Mesothelial cell of epicardium (in vitro differentiated cells): ENCODE data around the gene ANXA11. TPM values are rescaled to one million over a fixed set of nuclear protein-coding genes. Genes with fewer than 3 reads are reported as not detected.
"Not testable (repeated sequence)": the region's sequence is repeated elsewhere in the genome, so short reads cannot be mapped to it uniquely, and the experiment has no call there.

Experiments used
- DNase-seq, 2 experiments: peaks; one replicate each; pipeline ENCODE4 v3.0.0; 2021; ENCODE audit warnings: low spot score in 2 of 2; ENCODE audit not compliant: unreplicated experiment in 2 of 2
- H3K27ac Mint-ChIP-seq: 2 replicates; pipeline ENCODE4 v1.8.0; 2021; ENCODE audit warnings: mixed read lengths
- H3K27me3 Mint-ChIP-seq: 2 replicates; pipeline ENCODE4 v1.8.0; 2021; ENCODE audit warnings: low read depth, mixed read lengths
- H3K36me3 Mint-ChIP-seq: 2 replicates; pipeline ENCODE4 v1.8.0; 2021; ENCODE audit warnings: mixed read lengths
- H3K4me1 Mint-ChIP-seq: 2 replicates; pipeline ENCODE4 v1.8.0; 2021; ENCODE audit warnings: mixed read lengths
- H3K4me3 Mint-ChIP-seq: 2 replicates; pipeline ENCODE4 v1.8.0; 2021; ENCODE audit warnings: mild to moderate bottlenecking, moderate library complexity, mixed read lengths
- H3K9me3 Mint-ChIP-seq: 2 replicates; pipeline ENCODE4 v1.8.0; 2021; ENCODE audit warnings: mixed read lengths
- total RNA-seq: library from RNA; stranded (reverse); gene quantifications from 3 replicates; pipeline ENCODE4 v1.2.1, GENCODE V29; 2021
- TF ChIP-seq, protein P1 (sequence below): fragments of 200-600 bp; sonication (generic); IDR thresholded peaks from one replicate; pipeline ENCODE4 v1.5.0; 2021; ENCODE audit warnings: antibody characterized with exemption; ENCODE audit not compliant: unreplicated experiment

ANXA11 gene
- 215 to 238 TPM (median 226 TPM) in 3 replicates for total RNA-seq

- H3K4me1 Mint-ChIP-seq = peaks cover 78% of the 10 kb centered on the region
Measured at GRCh38 chr10:80205477-80206276, at the start of gene ANXA11. ANXA11 (minus strand) TSS chr10:80205537; CDS start chr10:80172861, 32,676 bp downstream.

DNA sequence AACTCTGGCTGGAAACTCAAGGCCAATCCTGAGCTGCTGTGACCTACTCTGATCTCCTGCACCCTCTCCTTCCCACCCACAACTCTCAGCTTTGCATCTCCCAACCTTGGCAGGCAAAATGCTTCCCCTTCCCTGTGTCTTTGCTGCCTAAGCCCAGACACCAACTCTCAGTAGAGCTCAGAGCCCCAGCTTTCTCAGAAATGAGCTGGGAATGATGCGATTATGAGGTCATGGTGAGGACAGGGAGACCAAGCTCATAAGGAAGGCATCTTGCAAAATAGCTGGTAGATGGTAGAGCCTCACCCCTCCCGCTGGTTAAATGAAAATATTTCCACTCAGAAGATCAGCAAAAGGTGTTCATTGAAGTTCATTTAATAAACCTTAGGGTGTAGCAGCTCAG lies 49.4 kb upstream of the ANXA11 start:
- not testable (repeated sequence) for H3K36me3 Mint-ChIP-seq, H3K4me1 Mint-ChIP-seq, H3K4me3 Mint-ChIP-seq, H3K9me3 Mint-ChIP-seq, DNase-seq, H3K27ac Mint-ChIP-seq
- H3K27me3 Mint-ChIP-seq = peaks cover 14% of the 10 kb centered on the region

More at GRCh38 chr10:80205477-80206276, at the start of gene ANXA11:
- peak; percentile 67 to 81 for DNase-seq
- H3K27ac Mint-ChIP-seq = peak within 1 kb of the TSS; percentile 100
- peak within 1 kb of the TSS; percentile 93 for H3K4me3 Mint-ChIP-seq
- TF ChIP-seq, protein P1, sequence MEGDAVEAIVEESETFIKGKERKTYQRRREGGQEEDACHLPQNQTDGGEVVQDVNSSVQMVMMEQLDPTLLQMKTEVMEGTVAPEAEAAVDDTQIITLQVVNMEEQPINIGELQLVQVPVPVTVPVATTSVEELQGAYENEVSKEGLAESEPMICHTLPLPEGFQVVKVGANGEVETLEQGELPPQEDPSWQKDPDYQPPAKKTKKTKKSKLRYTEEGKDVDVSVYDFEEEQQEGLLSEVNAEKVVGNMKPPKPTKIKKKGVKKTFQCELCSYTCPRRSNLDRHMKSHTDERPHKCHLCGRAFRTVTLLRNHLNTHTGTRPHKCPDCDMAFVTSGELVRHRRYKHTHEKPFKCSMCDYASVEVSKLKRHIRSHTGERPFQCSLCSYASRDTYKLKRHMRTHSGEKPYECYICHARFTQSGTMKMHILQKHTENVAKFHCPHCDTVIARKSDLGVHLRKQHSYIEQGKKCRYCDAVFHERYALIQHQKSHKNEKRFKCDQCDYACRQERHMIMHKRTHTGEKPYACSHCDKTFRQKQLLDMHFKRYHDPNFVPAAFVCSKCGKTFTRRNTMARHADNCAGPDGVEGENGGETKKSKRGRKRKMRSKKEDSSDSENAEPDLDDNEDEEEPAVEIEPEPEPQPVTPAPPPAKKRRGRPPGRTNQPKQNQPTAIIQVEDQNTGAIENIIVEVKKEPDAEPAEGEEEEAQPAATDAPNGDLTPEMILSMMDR = no peak
- H3K27me3 Mint-ChIP-seq = no peaks in the 10 kb centered on the region
- no peaks in the 10 kb centered on the region for H3K36me3 Mint-ChIP-seq
- no peaks in the 10 kb centered on the region for H3K9me3 Mint-ChIP-seq

- H3K36me3 Mint-ChIP-seq, H3K4me3 Mint-ChIP-seq, DNase-seq, H3K4me1 Mint-ChIP-seq, H3K9me3 Mint-ChIP-seq, H3K27ac Mint-ChIP-seq: not testable (repeated sequence)
- H3K27me3 Mint-ChIP-seq = peaks cover 14% of the 10 kb centered on the region
Measured at GRCh38 chr10:80253963-80254271, 48.6 kb upstream of the ANXA11 start.

GRCh38 chr10:80253266-80253962 lies 48.1 kb upstream of the ANXA11 start:
- Mint-ChIP-seq H3K9me3 (no peaks in the 10 kb centered on the region), H3K4me3 (no peak overlapping the region), H3K27me3 (peaks cover 14% of the 10 kb centered on the region), H3K4me1 (no peaks in the 10 kb centered on the region), H3K36me3 (no peaks in the 10 kb centered on the region), H3K27ac (no peak overlapping the region)
- no peak for DNase-seq
- TF ChIP-seq, protein P1 = no peak

GRCh38 chr10:80252296-80252887 lies 47.1 kb upstream of the ANXA11 start:
- Mint-ChIP-seq H3K27me3 (peaks cover 16% of the 10 kb centered on the region), H3K9me3 (no peaks in the 10 kb centered on the region), H3K27ac (no peak overlapping the region), H3K4me3 (no peak overlapping the region), H3K4me1 (no peaks in the 10 kb centered on the region), H3K36me3 (no peaks in the 10 kb centered on the region)
- TF ChIP-seq, protein P1 = no peak
- DNase-seq = no peak

- H3K27ac Mint-ChIP-seq, H3K36me3 Mint-ChIP-seq, H3K9me3 Mint-ChIP-seq, DNase-seq, H3K4me3 Mint-ChIP-seq, H3K4me1 Mint-ChIP-seq: not testable (repeated sequence)
- H3K27me3 Mint-ChIP-seq = peaks cover 16% of the 10 kb centered on the region
Measured at GRCh38 chr10:80251703-80252280, 46.5 kb upstream of the ANXA11 start.

- H3K4me3 Mint-ChIP-seq, H3K9me3 Mint-ChIP-seq, H3K27ac Mint-ChIP-seq, H3K36me3 Mint-ChIP-seq, DNase-seq, H3K27me3 Mint-ChIP-seq, H3K4me1 Mint-ChIP-seq: not testable (repeated sequence)
Measured at GRCh38 chr10:80250399-80250798, 45.1 kb upstream of the ANXA11 start.

DNA sequence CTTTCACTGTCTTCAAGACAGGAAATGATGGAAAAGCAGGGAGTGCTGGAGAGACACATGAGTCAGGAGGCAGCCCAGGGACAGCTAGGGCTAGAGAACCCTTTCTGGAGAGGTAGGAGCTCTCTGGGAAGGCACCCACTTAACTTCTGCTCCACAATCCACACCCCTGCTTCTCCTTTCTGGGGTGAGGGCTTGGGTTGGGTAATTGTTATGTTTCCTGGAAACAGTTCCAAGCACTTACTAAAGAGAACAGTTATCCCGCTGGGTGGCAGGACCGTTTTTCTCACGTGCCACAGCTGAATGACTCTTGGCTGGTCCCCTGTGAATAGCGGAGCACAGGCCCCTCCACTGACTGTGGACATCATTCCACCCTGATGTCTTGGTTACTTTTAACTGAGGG lies 44.6 kb upstream of the ANXA11 start:
- H3K4me3 Mint-ChIP-seq, H3K9me3 Mint-ChIP-seq, H3K4me1 Mint-ChIP-seq, H3K27me3 Mint-ChIP-seq, H3K27ac Mint-ChIP-seq, DNase-seq, H3K36me3 Mint-ChIP-seq: not testable (repeated sequence)

DNA sequence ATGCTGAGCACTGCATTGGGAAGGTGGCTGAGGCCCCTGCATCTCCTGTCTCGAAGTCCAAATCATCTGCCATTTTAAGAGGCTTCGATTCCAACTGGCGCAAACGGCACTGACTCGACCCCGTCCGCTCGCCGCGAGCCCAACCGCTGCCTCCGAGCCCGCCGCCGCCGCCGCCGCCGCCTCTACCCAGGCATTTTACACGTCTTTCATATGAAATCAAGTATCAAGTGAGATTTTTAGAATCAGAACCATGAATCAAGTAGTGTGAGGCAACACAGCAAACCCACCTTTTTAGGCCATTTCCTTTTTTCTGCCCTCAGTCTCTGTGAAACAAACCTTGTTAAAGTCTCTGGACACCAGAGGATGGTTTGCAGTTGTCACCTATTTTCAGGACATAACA lies 42.3 kb upstream of the ANXA11 start:
- H3K27ac Mint-ChIP-seq, H3K9me3 Mint-ChIP-seq, H3K36me3 Mint-ChIP-seq, DNase-seq, H3K4me1 Mint-ChIP-seq, H3K4me3 Mint-ChIP-seq, H3K27me3 Mint-ChIP-seq: not testable (repeated sequence)

DNA sequence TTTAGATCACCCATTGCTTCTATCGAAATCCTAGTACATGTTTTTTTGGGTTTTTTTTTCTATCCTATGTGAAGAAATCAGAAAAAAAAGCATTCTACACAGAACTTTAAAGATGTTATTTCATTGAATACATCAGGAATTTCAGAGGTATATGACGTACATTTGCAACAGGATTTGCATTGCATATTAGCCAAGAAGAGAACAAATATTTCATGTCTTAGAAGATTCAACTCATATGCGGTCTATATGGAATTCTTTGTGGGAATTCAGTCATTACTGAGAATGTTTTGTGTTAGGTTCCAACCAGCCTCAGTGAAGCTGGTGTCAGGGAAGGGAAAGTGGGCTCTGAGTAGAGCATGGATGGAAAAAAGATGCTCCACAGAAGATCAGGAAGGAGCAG lies 39.0 kb upstream of the ANXA11 start:
- not testable (repeated sequence) for H3K4me1 Mint-ChIP-seq, H3K27ac Mint-ChIP-seq, H3K27me3 Mint-ChIP-seq, H3K4me3 Mint-ChIP-seq, H3K36me3 Mint-ChIP-seq, DNase-seq, H3K9me3 Mint-ChIP-seq

GRCh38 chr10:80242341-80242740 lies 37.0 kb upstream of the ANXA11 start:
- not testable (repeated sequence) for H3K9me3 Mint-ChIP-seq, H3K4me1 Mint-ChIP-seq, H3K4me3 Mint-ChIP-seq, DNase-seq, H3K36me3 Mint-ChIP-seq, H3K27me3 Mint-ChIP-seq, H3K27ac Mint-ChIP-seq
